NOMO-1 treated with dmso at 0.1 percent for 144 hours (cell line): Measurements from ENCODE around the gene PBX3.

Source experiments
- DNase-seq: peaks from one replicate; lab custom pipeline; 2025; ENCODE audit not compliant: unreplicated experiment; lab: John Stamatoyannopoulos, UW

Gene PBX3

DNA sequence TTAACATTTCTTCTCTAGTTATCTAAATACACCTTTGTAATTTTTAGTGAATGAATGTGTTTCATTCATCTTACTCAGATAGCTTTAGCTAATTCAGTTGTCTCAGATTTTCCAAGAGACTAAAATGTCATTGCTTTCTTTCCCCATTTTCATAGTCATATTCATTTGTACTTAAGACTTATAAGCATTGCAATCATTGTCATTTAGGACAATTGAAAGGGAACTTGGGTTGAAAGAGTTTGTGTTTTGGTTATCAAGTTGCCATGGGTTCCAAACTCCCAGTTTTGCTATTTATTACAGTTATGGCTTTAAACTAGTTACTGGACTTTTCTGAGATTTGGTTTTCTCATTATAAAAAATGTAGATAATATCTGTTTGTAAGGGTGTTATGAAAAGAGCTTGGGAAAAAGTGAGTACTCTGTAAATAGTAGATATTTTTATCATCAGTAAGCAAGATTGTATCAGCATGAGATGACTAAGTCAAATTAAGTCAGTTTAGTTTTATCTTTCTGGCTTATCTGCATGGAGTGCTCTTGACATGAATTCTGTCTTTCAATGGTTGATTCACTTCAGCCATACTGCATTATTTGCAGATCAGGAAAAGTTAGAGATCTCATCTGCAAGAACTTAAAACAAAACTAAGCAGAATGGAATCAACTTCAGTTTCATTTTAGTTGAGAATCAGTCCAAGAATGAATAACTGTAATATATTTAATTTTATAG lies 107.5 kb downstream of the PBX3 start:
- no peak for DNase-seq

GRCh38 chr9:125856331-125856730 lies 109.2 kb downstream of the PBX3 start:
- DNase-seq = no peak

- DNase-seq = no peak
Observed at GRCh38 chr9:125861405-125862058, 114.4 kb downstream of the PBX3 start.

DNA sequence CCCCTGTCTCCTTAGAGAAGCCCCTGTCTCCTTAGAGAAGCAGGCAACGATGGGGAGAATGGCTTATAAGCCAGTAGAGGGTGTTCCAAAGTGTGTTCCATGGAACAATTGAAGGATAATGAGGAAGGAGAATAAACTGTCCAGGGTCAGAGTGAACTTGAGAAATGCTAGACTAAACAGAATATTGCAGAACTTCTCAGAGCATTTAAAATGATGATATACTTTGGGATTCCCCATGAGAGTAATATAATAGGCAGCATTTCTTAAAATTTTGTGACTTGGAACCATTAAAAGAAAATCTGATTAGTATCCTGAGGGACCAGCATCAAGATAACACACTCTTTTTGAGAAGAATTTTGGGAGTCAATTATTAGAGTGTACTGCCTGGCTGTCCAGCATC lies 116.8 kb downstream of the PBX3 start:
- no peak for DNase-seq

DNA sequence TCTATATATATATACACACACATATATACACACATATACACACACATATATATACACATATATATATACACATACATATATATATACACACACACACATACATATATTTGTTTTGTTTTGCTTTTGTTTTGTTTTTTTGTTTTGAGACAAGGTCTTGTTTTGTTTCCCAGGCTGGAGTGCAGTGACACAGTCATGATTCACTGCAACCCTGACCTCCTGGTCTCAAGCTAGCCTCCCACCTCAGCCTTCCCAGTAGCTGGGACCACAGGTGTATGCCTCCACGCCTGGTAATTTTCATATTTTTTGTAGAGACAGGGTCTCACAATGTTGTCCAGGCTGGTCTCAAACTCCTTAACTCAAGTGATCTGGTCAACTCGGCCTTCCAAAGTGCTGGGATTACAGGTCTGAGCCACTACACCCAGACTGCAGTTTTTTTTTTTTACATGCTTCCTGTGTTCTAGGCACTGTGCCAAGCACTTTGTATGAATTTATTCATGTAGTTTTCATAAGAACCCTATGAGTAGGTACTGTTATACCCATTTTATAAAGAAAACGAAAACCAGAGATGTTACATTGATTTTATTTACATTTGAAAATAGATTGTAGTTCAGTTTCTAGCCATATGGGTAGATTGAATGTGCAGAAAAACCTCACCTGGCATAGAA lies 120.7 kb downstream of the PBX3 start:
- no peak for DNase-seq

DNA sequence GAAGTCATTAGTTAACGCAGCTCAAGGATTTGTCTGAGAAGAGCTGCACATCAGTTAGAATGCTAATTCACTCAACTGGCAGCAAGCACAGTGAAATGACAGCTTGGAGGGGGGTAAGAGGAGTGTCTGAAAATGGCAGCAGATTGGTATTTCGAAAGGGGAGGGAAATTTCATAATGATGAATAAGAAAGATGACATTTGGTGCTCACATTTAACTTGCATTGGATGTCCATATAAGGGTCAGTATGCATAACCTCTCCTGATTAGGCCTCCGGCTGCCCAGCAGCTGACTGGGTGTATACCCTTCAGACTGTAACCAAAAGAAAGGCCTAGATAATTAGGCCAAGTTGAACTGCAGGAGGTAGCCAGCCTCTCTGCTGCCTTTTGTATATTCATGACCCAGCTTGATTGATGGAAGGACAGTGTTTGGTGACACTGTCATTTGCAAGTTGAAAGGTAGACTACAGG lies 131.0 kb downstream of the PBX3 start:
- DNase-seq = no peak

- no peak for DNase-seq
Observed at GRCh38 chr9:125881042-125881441, 133.9 kb downstream of the PBX3 start.

GRCh38 chr9:125883565-125884217 lies 136.5 kb downstream of the PBX3 start:
- no peak for DNase-seq

GRCh38 chr9:125884218-125884595 lies 137.0 kb downstream of the PBX3 start:
- DNase-seq = no peak

DNA sequence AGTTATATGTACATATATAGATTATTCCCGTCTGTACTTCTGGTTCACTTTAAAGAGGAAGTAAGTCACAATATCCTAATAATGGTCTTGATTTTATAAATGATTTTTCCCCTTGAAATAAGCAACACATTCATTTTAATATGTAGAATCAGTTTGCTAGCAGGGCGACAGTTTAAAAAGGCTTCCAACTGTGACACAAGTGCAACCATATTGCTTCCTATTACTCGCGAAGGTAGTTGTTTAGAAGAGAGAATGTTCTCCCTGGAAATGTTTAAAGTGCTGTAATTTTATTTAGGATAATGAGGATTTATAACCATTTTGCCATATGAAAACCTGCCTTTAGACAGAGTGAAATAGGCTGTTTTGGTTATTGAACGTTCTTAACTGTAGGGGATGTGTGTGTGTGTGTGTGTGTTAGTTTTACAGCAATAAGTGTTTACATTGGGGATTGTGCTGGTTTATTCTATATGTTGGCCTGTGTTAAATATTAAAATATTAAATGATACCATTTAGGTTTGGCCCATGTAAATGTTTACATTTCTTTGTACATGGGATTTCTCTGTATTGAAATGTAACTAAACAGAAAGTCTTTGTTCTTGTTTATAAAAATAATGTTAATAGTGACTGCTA lies 138.3 kb downstream of the PBX3 start:
- no peak for DNase-seq

- no peak for DNase-seq
Observed at GRCh38 chr9:125886365-125886764, 139.2 kb downstream of the PBX3 start.

DNA sequence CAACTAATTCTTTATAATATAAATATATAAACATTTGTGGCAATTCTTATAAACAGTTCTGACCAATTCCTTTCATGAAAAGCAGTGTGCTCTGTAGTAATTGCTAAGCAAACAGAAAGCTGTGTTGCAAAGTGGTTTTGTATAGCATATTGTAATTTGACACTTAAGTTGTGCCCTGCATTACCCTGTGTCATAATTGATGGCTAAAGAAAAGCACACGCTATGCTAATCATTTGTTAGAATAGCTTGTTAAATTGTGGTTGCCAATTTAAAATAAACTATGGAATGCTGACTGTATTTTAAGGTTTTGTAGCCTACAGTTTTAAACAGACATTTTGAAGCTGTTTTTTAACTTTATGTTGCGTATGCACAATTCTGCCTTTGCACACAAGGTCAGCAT lies 140.0 kb downstream of the PBX3 start:
- DNase-seq = no peak

DNA sequence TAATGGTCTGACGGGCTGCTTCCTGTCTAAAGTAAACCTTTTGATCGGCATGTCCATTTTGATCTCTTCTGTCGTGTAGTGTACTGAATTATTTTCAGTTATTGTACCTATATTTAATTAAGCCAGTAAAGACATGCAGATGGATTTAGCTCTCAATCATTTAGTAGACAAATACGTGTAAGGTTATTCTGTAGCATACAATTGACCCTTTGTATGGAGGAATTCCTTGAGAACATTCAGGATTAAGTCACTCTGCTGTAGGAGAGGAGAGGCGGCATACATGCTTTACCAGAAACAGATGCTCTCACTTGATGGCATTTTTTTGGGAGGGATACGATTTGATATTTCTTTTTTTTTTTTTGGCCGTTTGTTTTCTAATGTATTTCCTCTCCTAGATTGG lies 141.0 kb downstream of the PBX3 start:
- DNase-seq = no peak

- DNase-seq = no peak
Observed at GRCh38 chr9:125889112-125889475, 141.9 kb downstream of the PBX3 start.

GRCh38 chr9:125889476-125890419 lies 142.6 kb downstream of the PBX3 start:
- DNase-seq = no peak

DNA sequence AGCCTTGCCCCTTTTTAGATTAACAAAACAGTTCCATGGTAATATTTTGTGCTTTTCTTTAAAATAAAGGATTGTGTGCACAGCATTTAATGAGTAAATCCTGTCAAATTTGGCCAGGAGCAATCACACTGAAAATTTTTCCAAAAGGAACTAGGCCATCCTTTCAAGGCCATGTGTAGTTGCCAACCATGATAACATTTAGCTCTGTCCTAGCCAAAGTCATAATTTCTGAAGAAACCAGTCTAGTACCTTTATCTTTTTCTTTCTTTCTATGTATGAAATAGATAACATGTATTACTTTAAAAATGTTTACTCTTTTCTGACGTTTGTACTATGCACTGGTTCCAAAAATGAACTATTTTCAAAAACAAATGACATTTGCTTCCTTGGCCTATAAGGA lies 143.7 kb downstream of the PBX3 start:
- no peak for DNase-seq

- no peak for DNase-seq
Observed at GRCh38 chr9:125893277-125893676, 146.1 kb downstream of the PBX3 start.

DNA sequence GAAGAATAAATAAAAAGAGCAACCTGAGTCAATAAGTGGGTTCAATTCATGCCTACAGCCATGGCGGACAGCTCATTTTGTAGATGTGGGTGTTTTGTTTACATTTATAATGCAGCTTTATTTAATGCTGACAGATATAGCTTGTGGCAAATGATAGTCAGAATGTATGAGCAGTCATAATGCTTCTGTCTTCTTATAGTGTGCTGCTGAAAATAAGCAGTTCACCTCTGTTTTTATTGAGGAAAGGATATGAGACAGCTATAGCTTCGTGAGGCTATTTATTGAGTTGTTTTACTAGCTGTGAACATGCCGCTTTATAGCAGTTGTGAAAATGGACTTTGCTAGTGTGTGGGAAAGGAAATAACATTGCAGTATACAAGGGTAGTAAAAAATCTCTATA lies 147.4 kb downstream of the PBX3 start:
- DNase-seq = no peak

DNA sequence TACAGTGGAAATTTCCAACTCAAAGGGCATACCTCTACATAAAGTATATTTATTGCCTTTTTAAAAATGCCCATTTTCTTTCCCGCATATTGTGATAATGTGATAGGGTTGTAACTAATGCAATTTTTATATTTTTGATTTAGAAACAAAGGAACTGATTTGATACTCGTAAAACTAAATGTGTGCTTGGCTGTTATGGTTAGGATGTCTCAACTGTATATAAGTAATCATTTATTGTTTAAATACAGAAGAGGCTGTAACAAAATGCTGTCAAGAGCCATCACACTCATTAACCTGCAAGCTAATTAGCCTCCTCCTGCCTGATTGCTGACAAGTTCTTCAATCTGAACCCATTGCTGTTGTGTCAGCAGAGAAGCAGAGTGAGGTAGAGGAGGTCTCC lies 149.2 kb downstream of the PBX3 start:
- no peak for DNase-seq

DNA sequence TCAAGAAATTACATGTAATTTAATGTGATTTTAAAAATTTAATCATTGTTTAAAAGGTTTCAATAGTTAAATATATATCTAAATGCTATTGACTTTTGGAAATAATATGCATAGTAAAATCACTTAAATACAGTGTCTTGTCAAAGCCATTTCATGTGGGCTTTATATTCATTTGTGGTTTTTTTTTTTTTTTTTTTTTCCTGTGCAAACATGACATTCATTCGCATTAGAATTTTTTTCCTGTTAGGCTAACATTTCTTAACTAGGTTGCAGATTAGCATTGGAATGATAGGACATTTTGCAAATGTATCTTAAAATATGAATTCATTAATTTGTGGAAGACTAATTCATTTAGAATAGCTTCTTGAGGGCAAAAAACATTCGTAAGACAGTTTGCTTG lies 149.8 kb downstream of the PBX3 start:
- no peak for DNase-seq
